Lower leg skin (tissue), 3 donors: Measurements from ENCODE around the gene CNOT10.

Experiments used
- CTCF ChIP-seq, 3 donors: fragments of 450-650 bp; IDR thresholded peaks; one replicate each; pipeline ENCODE4 v1.5.1; 2016; ENCODE audit warnings: antibody characterized with exemption in 3 of 3, mild to moderate bottlenecking in 3 of 3, moderate library complexity in 2 of 3
- POLR2A ChIP-seq, 2 donors: fragments of 450-650 bp; IDR thresholded peaks; one replicate each; pipeline ENCODE4 v1.6.1; 2016 to 2017; ENCODE audit warnings: antibody characterized with exemption in 2 of 2, mild to moderate bottlenecking in 1 of 2, moderate library complexity in 1 of 2

- TF ChIP-seq CTCF (IDR thresholded peaks at IDR 0.05) (no peak), POLR2A (IDR thresholded peaks at IDR 0.05) (no peak)
Measured at GRCh38 chr3:32764481-32764880, 79.5 kb downstream of the CNOT10 start.
